Measurements from ENCODE around the gene ZBTB2. TPM values are rescaled to one million over a fixed set of nuclear protein-coding genes. Genes with fewer than 3 reads are reported as not detected.
"Not testable (repeated sequence)": the region's sequence is repeated elsewhere in the genome, so short reads cannot be mapped to it uniquely, and the experiment has no call there.

The ZBTB2 gene
- total RNA-seq, 1 donor: 10.8 TPM

DNA sequence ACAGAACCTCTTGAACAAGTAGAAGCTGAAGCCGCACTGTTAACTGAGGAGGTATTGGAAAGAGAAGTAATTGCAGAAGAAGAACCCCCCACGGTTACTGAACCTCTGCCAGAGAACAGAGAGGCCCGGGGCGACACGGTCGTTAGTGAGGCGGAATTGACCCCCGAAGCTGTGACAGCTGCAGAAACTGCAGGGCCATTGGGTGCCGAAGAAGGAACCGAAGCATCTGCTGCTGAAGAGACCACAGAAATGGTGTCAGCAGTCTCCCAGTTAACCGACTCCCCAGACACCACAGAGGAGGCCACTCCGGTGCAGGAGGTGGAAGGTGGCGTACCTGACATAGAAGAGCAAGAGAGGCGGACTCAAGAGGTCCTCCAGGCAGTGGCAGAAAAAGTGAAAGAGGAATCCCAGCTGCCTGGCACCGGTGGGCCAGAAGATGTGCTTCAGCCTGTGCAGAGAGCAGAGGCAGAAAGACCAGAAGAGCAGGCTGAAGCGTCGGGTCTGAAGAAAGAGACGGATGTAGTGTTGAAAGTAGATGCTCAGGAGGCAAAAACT, 40.1 kb downstream of the ZBTB2 start:
- no peak overlapping the region for H3K4me3 ChIP-seq (ENCODE audit: low read depth, low read length)
- no peak for TF ChIP-seq CTCF (IDR thresholded peaks at IDR 0.05; ENCODE audit: insufficient read depth, low read depth, low read length)
- no peak for DNase-seq (ENCODE audit: low read depth)

- no peak for DNase-seq (ENCODE audit: low read depth)
- TF ChIP-seq CTCF (IDR thresholded peaks at IDR 0.05; ENCODE audit: insufficient read depth, low read depth, low read length): no peak
- H3K4me3 ChIP-seq (ENCODE audit: low read depth, low read length): no peak overlapping the region
Measured at GRCh38 chr6:151350442-151351145, 40.8 kb downstream of the ZBTB2 start.

DNA sequence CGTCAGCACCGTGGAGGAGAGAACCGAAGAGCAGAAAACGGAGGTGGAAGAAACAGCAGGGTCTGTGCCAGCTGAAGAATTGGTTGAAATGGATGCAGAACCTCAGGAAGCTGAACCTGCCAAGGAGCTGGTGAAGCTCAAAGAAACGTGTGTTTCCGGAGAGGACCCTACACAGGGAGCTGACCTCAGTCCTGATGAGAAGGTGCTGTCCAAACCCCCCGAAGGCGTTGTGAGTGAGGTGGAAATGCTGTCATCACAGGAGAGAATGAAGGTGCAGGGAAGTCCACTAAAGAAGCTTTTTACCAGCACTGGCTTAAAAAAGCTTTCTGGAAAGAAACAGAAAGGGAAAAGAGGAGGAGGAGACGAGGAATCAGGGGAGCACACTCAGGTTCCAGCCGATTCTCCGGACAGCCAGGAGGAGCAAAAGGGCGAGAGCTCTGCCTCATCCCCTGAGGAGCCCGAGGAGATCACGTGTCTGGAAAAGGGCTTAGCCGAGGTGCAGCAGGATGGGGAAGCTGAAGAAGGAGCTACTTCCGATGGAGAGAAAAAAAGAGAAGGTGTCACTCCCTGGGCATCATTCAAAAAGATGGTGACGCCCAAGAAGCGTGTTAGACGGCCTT, 41.6 kb downstream of the ZBTB2 start:
- TF ChIP-seq CTCF (IDR thresholded peaks at IDR 0.05; ENCODE audit: insufficient read depth, low read depth, low read length): no peak
- DNase-seq (ENCODE audit: low read depth): no peak
- no peak overlapping the region for H3K4me3 ChIP-seq (ENCODE audit: low read depth, low read length)

DNA sequence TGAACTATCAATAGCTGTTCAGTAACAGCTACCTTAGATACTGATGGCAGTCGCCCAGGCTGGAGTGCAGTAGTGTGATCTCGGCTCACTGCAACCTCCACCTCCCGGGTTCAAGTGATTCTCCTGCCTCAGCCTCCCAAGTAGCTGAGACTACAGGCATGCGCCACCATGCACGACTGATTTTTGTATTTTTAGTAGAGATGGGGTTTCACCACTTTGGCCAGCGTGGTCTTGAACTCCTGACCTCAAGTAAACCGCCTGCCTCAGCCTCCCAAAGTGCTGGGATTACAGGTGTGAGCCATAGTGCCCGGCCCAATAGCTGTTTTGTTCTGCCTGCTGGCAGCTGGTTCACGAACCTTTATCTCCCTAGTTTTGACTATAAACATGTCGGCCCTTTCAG, 48.6 kb downstream of the ZBTB2 start:
- not testable (repeated sequence) for H3K4me3 ChIP-seq (ENCODE audit: low read depth, low read length); DNase-seq (ENCODE audit: low read depth)

- no peak for TF ChIP-seq CTCF (IDR thresholded peaks at IDR 0.05; ENCODE audit: insufficient read depth, low read depth, low read length)
- DNase-seq (ENCODE audit: low read depth): no peak
- no peak overlapping the region for H3K4me3 ChIP-seq (ENCODE audit: low read depth, low read length)
Measured at GRCh38 chr6:151341476-151342195, 49.7 kb downstream of the ZBTB2 start.

- DNase-seq (ENCODE audit: low read depth): no peak
- TF ChIP-seq CTCF (IDR thresholded peaks at IDR 0.05; ENCODE audit: insufficient read depth, low read depth, low read length): no peak
- no peak overlapping the region for H3K4me3 ChIP-seq (ENCODE audit: low read depth, low read length)
Measured at GRCh38 chr6:151340219-151340978, 51.0 kb downstream of the ZBTB2 start.
